ENCODE measurements around the gene PAMR1.
"Not testable (repeated sequence)": the region's sequence is repeated elsewhere in the genome, so short reads cannot be mapped to it uniquely, and the experiment has no call there.

PAMR1 gene

DNA sequence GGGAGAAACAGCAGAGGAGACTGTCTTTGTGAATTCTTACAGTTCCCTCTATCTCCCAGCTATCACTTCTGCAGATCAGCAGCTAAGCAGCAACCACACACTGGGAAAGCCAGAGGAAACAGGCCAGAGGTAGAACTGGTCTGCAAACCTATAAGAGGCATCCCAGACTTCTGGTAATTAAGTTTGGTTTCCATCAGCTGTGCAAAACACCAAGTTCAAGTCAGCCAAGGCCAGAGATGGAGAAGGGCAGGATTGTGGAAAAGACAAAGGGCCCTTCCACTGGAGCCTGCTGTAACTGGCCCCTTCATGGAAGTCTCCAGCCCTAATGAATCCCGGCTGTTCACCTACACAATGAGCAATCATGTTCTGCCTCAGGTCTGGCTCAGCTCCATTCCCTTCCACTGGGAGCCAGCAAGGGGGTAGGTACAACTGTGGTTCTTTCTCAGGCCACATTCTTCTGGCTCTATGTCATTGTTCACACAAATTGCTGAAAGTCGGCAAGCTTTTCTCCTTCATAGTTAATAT, 4.6 kb upstream of the PAMR1 start:
- peaks cover 10% of the 10 kb centered on the region for H3K27me3 Mint-ChIP-seq (ENCODE audit: low read depth)
- H3K9me3 Mint-ChIP-seq: no peaks in the 10 kb centered on the region
- H3K27ac Mint-ChIP-seq: peak overlapping the region; percentile 34 to 91 (median 74)
- H3K4me1 Mint-ChIP-seq: peaks cover 23% of the 10 kb centered on the region
- H3K4me3 Mint-ChIP-seq: no peak overlapping the region
- no peaks in the 10 kb centered on the region for H3K36me3 Mint-ChIP-seq (ENCODE audit: low read depth)
- TF ChIP-seq, protein P1, sequence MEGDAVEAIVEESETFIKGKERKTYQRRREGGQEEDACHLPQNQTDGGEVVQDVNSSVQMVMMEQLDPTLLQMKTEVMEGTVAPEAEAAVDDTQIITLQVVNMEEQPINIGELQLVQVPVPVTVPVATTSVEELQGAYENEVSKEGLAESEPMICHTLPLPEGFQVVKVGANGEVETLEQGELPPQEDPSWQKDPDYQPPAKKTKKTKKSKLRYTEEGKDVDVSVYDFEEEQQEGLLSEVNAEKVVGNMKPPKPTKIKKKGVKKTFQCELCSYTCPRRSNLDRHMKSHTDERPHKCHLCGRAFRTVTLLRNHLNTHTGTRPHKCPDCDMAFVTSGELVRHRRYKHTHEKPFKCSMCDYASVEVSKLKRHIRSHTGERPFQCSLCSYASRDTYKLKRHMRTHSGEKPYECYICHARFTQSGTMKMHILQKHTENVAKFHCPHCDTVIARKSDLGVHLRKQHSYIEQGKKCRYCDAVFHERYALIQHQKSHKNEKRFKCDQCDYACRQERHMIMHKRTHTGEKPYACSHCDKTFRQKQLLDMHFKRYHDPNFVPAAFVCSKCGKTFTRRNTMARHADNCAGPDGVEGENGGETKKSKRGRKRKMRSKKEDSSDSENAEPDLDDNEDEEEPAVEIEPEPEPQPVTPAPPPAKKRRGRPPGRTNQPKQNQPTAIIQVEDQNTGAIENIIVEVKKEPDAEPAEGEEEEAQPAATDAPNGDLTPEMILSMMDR (IDR thresholded peaks at IDR 0.05; ENCODE audit: unreplicated experiment in 3 of 3): no peak

DNA sequence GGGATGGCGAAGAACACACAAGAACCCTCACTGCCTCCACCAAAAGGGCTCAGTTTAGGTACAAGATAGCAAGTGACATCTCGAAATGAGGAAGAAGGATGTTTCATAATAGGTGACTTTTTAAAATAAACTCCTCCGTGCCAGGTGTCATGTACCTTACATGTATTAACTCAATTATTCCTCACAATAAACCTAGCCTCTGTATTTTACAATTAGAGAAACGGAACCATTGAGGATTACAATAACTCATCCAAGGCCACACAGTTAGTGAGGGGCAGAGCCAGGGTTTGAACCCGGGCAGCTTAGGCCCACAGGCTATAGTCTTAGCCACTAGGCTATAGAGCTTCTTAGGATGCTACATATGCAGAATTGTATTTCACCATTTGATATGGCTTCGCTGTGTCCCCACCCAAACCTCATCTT, 965 bp upstream of the PAMR1 start:
- Mint-ChIP-seq H3K27me3 (ENCODE audit: low read depth) (peaks cover 17% of the 10 kb centered on the region), H3K4me1 (peaks cover 50% of the 10 kb centered on the region), H3K9me3 (no peaks in the 10 kb centered on the region), H3K36me3 (ENCODE audit: low read depth) (no peaks in the 10 kb centered on the region), H3K4me3 (peak overlapping the region; percentile 82 to 92 (median 89)), H3K27ac (peak overlapping the region in 2 of 3 experiments; percentile 54 to 55)
- TF ChIP-seq, protein P1 (IDR thresholded peaks at IDR 0.05; ENCODE audit: unreplicated experiment in 3 of 3): no peak

DNA sequence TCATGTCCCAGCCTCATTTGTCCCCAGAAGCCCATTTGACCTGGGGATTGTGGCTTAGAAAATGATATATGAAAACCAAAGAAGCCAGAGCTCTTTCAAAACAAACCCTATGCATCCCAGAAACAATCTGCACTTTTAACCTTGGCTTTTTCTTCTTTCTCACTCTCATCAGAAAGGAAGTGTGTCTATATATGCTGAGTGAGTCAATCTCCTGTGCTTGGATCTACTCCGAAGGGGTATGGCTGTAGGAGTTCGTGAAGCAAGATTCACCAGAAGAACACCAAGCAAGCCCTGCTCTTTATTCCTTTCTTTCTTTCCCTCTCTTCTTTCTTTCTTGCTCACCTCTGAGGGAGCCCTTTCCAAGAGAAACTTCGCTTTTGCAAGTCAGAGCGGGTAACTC, 636 bp downstream of the PAMR1 start:
- no peaks in the 10 kb centered on the region for H3K36me3 Mint-ChIP-seq (ENCODE audit: low read depth)
- H3K27ac Mint-ChIP-seq: peak overlapping the region; percentile 49 to 67 (median 53)
- peaks cover 50% of the 10 kb centered on the region for H3K4me1 Mint-ChIP-seq
- no peaks in the 10 kb centered on the region for H3K9me3 Mint-ChIP-seq
- peaks cover 20% of the 10 kb centered on the region for H3K27me3 Mint-ChIP-seq (ENCODE audit: low read depth)
- TF ChIP-seq, protein P1 (IDR thresholded peaks at IDR 0.05; ENCODE audit: unreplicated experiment in 3 of 3): no peak
- H3K4me3 Mint-ChIP-seq: peak overlapping the region; percentile 82 to 92 (median 89)

DNA sequence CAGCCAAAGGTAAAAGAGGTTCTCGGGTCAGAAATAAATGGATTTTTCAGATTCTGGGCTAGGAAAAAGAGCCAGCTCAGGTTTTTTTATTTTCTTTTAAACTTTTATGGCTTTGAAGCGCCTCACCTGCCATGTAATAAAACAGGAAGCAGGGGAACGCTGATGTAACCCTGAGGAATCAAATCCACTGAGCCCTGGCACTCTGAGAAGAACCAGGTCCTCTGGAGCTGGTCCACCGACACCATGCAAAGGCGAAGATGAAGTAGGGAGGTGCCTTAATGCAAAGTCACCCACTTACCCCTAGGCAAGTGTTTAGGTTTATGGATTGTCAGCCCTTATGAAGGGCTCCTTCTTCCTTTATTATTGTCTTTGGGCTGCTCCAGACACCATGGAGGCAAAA, 1.6 kb downstream of the PAMR1 start:
- H3K9me3 Mint-ChIP-seq: no peaks in the 10 kb centered on the region
- H3K36me3 Mint-ChIP-seq (ENCODE audit: low read depth): no peaks in the 10 kb centered on the region
- H3K27ac Mint-ChIP-seq: peak overlapping the region; percentile 45 to 67 (median 50)
- TF ChIP-seq, protein P1 (IDR thresholded peaks at IDR 0.05; ENCODE audit: unreplicated experiment in 3 of 3): no peak
- peaks cover 58% of the 10 kb centered on the region for H3K4me1 Mint-ChIP-seq
- H3K27me3 Mint-ChIP-seq (ENCODE audit: low read depth): peaks cover 20% of the 10 kb centered on the region
- peak overlapping the region in 2 of 3 experiments; percentile 89 to 92 for H3K4me3 Mint-ChIP-seq

DNA sequence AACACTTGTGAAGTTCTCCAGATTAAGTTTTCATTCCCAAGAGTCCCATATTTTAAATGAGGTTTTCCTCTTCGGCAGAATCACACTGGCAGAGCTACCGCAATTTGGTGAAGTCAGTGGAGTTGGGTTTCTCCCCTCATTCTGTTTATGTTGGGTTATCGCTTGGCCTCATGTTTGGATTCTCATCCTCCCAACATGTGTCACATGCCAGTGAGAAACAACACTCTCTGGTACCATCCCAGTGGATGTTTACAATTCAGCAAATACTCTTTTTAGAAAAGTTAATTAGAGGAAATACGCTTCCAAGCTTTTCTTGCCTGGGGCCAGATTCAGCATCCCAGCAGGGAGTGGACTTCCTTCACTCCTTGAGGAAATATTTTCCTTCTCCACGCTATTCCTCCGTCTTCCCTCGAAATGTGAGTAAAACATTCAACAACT, 2.1 kb downstream of the PAMR1 start:
- H3K9me3 Mint-ChIP-seq: no peaks in the 10 kb centered on the region
- peak overlapping the region; percentile 3 to 92 (median 89) for H3K4me3 Mint-ChIP-seq
- H3K27ac Mint-ChIP-seq: peak overlapping the region; percentile 44 to 50 (median 45)
- no peaks in the 10 kb centered on the region for H3K36me3 Mint-ChIP-seq (ENCODE audit: low read depth)
- H3K27me3 Mint-ChIP-seq (ENCODE audit: low read depth): peaks cover 15% of the 10 kb centered on the region
- peaks cover 63% of the 10 kb centered on the region for H3K4me1 Mint-ChIP-seq
- TF ChIP-seq, protein P1 (IDR thresholded peaks at IDR 0.05; ENCODE audit: unreplicated experiment in 3 of 3): no peak

- H3K36me3 Mint-ChIP-seq (ENCODE audit: low read depth); H3K9me3 Mint-ChIP-seq; H3K27ac Mint-ChIP-seq: not testable (repeated sequence)
- H3K4me3 Mint-ChIP-seq: peak overlapping the region in 2 of 3 experiments; percentile 28 to 52
- peaks cover 15% of the 10 kb centered on the region for H3K27me3 Mint-ChIP-seq (ENCODE audit: low read depth)
- peaks cover 74% of the 10 kb centered on the region for H3K4me1 Mint-ChIP-seq
These were observed 3.3 kb downstream of the PAMR1 start for GRCh38 chr11:35522091-35522490.
